Spleen (tissue), 13 donors: ENCODE measurements around the gene GLRX. TPM values are rescaled to one million over a fixed set of nuclear protein-coding genes. Genes with fewer than 3 reads are reported as not detected.

Experiments
- DNase-seq: peaks from one replicate; pipeline ENCODE4 v3.0.0-alpha.2; 2020
- H3K27ac ChIP-seq, 8 donors: fragments of 200-600 bp; sonication (generic) in 7 of 8; 1 replicate in 4 of 8; 2 replicates in 4 of 8; pipeline versions ENCODE4 v1.5.0 to v1.8.0; 2016 to 2021; ENCODE audit warnings: inconsistent platforms in 4 of 8, mild to moderate bottlenecking in 4 of 8, moderate library complexity in 1 of 8
- H3K27me3 ChIP-seq, 7 donors: fragments of 200-600 bp; sonication (generic) in 6 of 7; replicated peaks in 1 of 7; 1 replicate in 4 of 7; 2 replicates in 3 of 7; pipeline versions ENCODE4 v1.5.0 to v1.8.0; 2016 to 2021; ENCODE audit warnings: inconsistent platforms in 3 of 7, mild to moderate bottlenecking in 1 of 7
- H3K36me3 ChIP-seq, 6 donors: fragments of 200-600 bp; sonication (generic) in 5 of 6; 1 replicate in 4 of 6; 2 replicates in 2 of 6; pipeline versions ENCODE4 v1.5.0 to v1.8.0; 2016 to 2021; ENCODE audit warnings: inconsistent platforms in 2 of 6
- H3K4me1 ChIP-seq, 6 donors: fragments of 200-600 bp; sonication (generic) in 5 of 6; 1 replicate in 3 of 6; 2 replicates in 3 of 6; pipeline versions ENCODE4 v1.5.0 to v1.8.0; 2016 to 2021; ENCODE audit warnings: inconsistent platforms in 3 of 6
- H3K4me3 ChIP-seq, 8 donors: fragments of 200-600 bp; sonication (generic) in 7 of 8; 1 replicate in 4 of 8; 2 replicates in 4 of 8; pipeline versions ENCODE4 v1.5.0 to v1.8.0; 2016 to 2021; ENCODE audit warnings: inconsistent platforms in 4 of 8, mild to moderate bottlenecking in 4 of 8, moderate library complexity in 2 of 8
- H3K9me3 ChIP-seq, 8 donors: fragments of 200-600 bp; sonication (generic) in 7 of 8; 1 replicate in 4 of 8; 2 replicates in 4 of 8; pipeline versions ENCODE4 v1.5.0 to v1.8.0; 2016 to 2021; ENCODE audit warnings: inconsistent platforms in 4 of 8
- POLR2A ChIP-seq, 3 donors: fragments of 450-650 bp; IDR thresholded peaks; one replicate each; pipeline ENCODE4 v1.5.1; 2017; ENCODE audit warnings: antibody characterized with exemption in 3 of 3, mild to moderate bottlenecking in 1 of 3
- POLR2AphosphoS5 ChIP-seq, 3 donors: sonication (generic); formaldehyde crosslinking; IDR thresholded peaks; one replicate each; pipeline ENCODE4 v1.5.1; 2017; ENCODE audit warnings: antibody characterized with exemption in 3 of 3
- WGBS, 5 donors: extraction: QIAGEN DNeasy Blood & Tissue Kit in 3 of 5; methylation state at CpG; one replicate each; pipeline versions ENCODE4 v1.1.5 to v1.1.7; 2013 to 2018; 5-methylcytosine and 5-hydroxymethylcytosine counted together
- intact Hi-C: fragments of 100-400 bp; cut with DNase I; formaldehyde crosslinking; loops from one replicate; pipeline ENCODE4 v1.15.0; 2023; ENCODE audit warnings: low total_unique reads
- long read RNA-seq, 2 donors: transcript quantifications; one replicate each; lab custom pipeline, GENCODE V29; 2026
- polyA plus RNA-seq, 3 donors: library from polyadenylated mRNA; stranded (reverse); fragments of 200-250 nt; gene quantifications; one replicate each; pipeline ENCODE4 v1.2.1, GENCODE V29; 2013
- total RNA-seq, 7 donors: library from RNA; depleted of rRNA in 3 of 7; stranded (reverse); fragments of >200 nt in 3 of 7; fragmentation: NEBNext Ultra II Directional in 4 of 7; extraction: Animal tissue kit (Norgen Biotek cat#: 25700) in 4 of 7; gene quantifications; one replicate each; pipeline versions ENCODE4 v1.1.0 to v1.2.1, GENCODE V29; 2016 to 2021
- TF ChIP-seq, protein P1 (sequence below), 11 experiments: fragments of 200-600 bp in 7 of 11; fragments of 450-650 bp in 4 of 11; sonication (generic) in 4 of 11; IDR thresholded peaks in 8 of 11; conservative IDR thresholded peaks in 3 of 11; 1 replicate in 7 of 11; 2 replicates in 4 of 11; pipeline versions ENCODE4 v1.4.0 to v1.8.0; 2016 to 2021; ENCODE audit warnings: antibody characterized with exemption in 11 of 11, inconsistent platforms in 4 of 11, mild to moderate bottlenecking in 1 of 11
- donor health status: healthy with polysubstance abuse.
- donor health status: DM: no; HTN: no; CAD: no; lungs with moderate emphysema.
- donor health status: DM: no; HTN: no; CAD: no.
- donor health status: Bipolar disorder and iron deficiency.
- donor health status: healthy.
- donor health status: DM: no; HTN: no; CAD: no.
- donor health status: DM: yes; HTN: yes; CAD: no.

GLRX gene, protein sequence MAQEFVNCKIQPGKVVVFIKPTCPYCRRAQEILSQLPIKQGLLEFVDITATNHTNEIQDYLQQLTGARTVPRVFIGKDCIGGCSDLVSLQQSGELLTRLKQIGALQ
- total RNA-seq (100 to 1,000 TPM in 2 of 7 donors, 10 to 100 TPM in 5; 59.3 to 130 (median 68.7) TPM), polyA plus RNA-seq (100 to 1,000 TPM in 2 of 3 donors, 10 to 100 TPM in 1; 85.2 to 149 (median 108) TPM)
- long read RNA-seq, donor 1, transcript GLRX-201 (3 exons, 1,211 nt): major isoform, 33 of 36 reads
- long read RNA-seq, donor 1, partial matches to known transcripts: 0 of 36 reads
- long read RNA-seq, donor 1, other reads (novel, unspliced or antisense): 0 of 36 reads
- long read RNA-seq, donor 2, transcript GLRX-201 (3 exons, 1,211 nt): major isoform, 24 of 44 reads
- long read RNA-seq, donor 2, partial matches to known transcripts: 20 of 44 reads
- long read RNA-seq, donor 2, other reads (novel, unspliced or antisense): 0 of 44 reads

DNA sequence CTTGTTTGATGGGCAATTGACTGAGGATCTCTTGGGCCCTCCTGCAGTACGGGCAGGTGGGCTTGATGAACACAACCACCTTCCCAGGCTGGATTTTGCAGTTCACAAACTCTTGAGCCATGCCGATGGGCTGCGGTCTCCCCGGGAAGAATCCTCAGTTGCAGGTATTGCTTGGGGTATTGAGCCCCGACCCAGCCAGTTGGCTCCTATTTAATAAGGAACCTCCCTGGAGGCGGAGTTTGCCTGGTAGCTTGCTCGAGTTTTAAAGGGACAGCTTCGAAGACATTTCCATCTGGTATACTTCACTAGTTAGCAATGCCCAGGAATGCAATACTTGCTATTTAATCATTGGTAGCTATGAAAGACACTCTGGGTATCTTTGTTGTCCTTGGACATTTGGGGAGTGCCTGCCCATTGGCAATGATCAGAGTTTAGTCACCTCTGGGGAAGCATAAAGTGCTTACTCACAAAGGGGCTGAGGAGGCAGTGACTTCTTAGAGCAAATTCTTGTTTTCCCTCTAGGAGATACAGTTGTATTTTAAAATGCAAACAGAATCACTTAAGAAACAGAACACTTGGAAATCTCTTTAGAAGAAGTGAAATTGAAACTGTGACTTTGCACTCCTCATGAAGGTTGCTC, at the start of gene GLRX:
TSS of gene GLRX (minus strand) at position 185 of the 640 bp plus-strand sequence. CDS start at position 121, 64 bp downstream.
- H3K36me3 ChIP-seq: no peaks in the 10 kb centered on the region
- H3K4me1 ChIP-seq: peaks cover 46 to 94% (median 69%) of the 10 kb centered on the region in 6 donors
- WGBS, 5 donors: 0 to 1% (median 0%) methylated on average over 6 to 8 of the region's 8 CpGs
- TF ChIP-seq POLR2A (IDR thresholded peaks at IDR 0.05) (peak in 1 of 3 donors; percentile 44), POLR2AphosphoS5 (IDR thresholded peaks at IDR 0.05) (peak in 2 of 3 donors; percentile 73 to 87)
- TF ChIP-seq, protein P1, sequence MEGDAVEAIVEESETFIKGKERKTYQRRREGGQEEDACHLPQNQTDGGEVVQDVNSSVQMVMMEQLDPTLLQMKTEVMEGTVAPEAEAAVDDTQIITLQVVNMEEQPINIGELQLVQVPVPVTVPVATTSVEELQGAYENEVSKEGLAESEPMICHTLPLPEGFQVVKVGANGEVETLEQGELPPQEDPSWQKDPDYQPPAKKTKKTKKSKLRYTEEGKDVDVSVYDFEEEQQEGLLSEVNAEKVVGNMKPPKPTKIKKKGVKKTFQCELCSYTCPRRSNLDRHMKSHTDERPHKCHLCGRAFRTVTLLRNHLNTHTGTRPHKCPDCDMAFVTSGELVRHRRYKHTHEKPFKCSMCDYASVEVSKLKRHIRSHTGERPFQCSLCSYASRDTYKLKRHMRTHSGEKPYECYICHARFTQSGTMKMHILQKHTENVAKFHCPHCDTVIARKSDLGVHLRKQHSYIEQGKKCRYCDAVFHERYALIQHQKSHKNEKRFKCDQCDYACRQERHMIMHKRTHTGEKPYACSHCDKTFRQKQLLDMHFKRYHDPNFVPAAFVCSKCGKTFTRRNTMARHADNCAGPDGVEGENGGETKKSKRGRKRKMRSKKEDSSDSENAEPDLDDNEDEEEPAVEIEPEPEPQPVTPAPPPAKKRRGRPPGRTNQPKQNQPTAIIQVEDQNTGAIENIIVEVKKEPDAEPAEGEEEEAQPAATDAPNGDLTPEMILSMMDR (IDR thresholded peaks at IDR 0.05 in 8 of 11, conservative IDR thresholded peaks at IDR 0.05 in 3 of 11): no peak
- peak; percentile 86 for DNase-seq
- H3K9me3 ChIP-seq: no peaks in the 10 kb centered on the region
- H3K4me3 ChIP-seq: peak within 1 kb of the TSS; percentile 78 to 97 (median 88)
- intact Hi-C loops: no loop called here
- H3K27me3 ChIP-seq: no peaks in the 10 kb centered on the region
- peak within 1 kb of the TSS; percentile 61 to 96 (median 92) for H3K27ac ChIP-seq

DNA sequence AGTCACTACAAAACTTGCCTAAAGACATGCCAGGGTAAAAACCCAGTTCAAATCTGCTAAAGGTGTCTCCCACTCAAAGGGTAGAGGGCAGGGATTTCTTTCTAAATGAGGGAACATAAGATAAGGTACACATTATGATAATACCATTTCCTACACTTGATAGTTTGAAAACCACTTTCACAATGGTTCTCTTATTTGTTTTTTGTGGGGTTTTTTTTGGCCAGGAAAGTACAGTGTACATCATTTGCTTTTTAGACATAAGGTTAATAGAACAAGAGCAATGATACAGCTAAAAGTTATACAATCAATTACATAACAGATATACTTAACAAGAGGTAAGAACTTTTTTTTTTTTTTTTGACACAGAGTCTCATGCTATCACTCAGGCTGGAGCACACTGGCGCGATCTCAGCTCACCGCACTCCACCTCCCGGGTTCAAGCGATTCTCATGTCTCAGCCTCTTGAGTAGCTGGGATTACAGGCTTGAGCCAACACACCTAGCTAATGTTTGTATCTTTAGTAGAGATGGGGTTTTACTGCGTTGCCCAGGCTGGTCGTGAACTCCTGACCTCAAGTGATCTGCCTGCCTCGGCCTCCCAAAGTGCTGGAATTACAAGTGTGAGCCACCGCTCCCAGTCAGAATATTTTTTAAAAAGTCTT, 48.8 kb upstream of the GLRX start:
- no peaks in the 10 kb centered on the region for H3K36me3 ChIP-seq
- DNase-seq: no peak
- TF ChIP-seq, protein P1 (IDR thresholded peaks at IDR 0.05 in 8 of 11, conservative IDR thresholded peaks at IDR 0.05 in 3 of 11): no peak
- no peak for TF ChIP-seq POLR2A (IDR thresholded peaks at IDR 0.05)
- no peak for TF ChIP-seq POLR2AphosphoS5 (IDR thresholded peaks at IDR 0.05)
- peak overlapping the region in 5 of 8 donors; percentile 57 to 83 (median 74) for H3K27ac ChIP-seq
- H3K4me1 ChIP-seq: peaks cover 15 to 31% (median 25%) of the 10 kb centered on the region in 6 donors
- intact Hi-C loops: no loop called here
- H3K4me3 ChIP-seq: no peak overlapping the region
- H3K27me3 ChIP-seq: no peaks in the 10 kb centered on the region
- WGBS, 5 donors: 97 to 98% (median 98%) methylated on average over 9 of the region's 9 CpGs
- H3K9me3 ChIP-seq: no peaks in the 10 kb centered on the region

GRCh38 chr5:95870105-95870672, 47.7 kb upstream of the GLRX start:
- TF ChIP-seq, protein P1 (IDR thresholded peaks at IDR 0.05 in 8 of 11, conservative IDR thresholded peaks at IDR 0.05 in 3 of 11): no peak
- TF ChIP-seq POLR2A (IDR thresholded peaks at IDR 0.05) (no peak), POLR2AphosphoS5 (IDR thresholded peaks at IDR 0.05) (no peak)
- Histone ChIP-seq H3K36me3 (no peaks in the 10 kb centered on the region), H3K9me3 (no peaks in the 10 kb centered on the region), H3K4me3 (peak overlapping the region in 1 of 8 donors; percentile 0), H3K27me3 (no peaks in the 10 kb centered on the region), H3K27ac (peak overlapping the region; percentile 14 to 83 (median 70)), H3K4me1 (peaks cover 15 to 31% (median 25%) of the 10 kb centered on the region in 6 donors)
- WGBS, 5 donors: 27 to 40% (median 36%) methylated on average over 1 of the region's 1 CpG
- intact Hi-C loops: no loop called here
- DNase-seq: no peak
